Medulla oblongata (tissue), 1 donor: Measurements from ENCODE around the gene TMEM232.
"Not testable (repeated sequence)": the region's sequence is repeated elsewhere in the genome, so short reads cannot be mapped to it uniquely, and the experiment has no call there.

Experiments
- DNase-seq: peaks from one replicate; pipeline ENCODE4 v3.0.0-alpha.2; 2015; ENCODE audit errors: extremely low spot score

TMEM232 gene

DNA sequence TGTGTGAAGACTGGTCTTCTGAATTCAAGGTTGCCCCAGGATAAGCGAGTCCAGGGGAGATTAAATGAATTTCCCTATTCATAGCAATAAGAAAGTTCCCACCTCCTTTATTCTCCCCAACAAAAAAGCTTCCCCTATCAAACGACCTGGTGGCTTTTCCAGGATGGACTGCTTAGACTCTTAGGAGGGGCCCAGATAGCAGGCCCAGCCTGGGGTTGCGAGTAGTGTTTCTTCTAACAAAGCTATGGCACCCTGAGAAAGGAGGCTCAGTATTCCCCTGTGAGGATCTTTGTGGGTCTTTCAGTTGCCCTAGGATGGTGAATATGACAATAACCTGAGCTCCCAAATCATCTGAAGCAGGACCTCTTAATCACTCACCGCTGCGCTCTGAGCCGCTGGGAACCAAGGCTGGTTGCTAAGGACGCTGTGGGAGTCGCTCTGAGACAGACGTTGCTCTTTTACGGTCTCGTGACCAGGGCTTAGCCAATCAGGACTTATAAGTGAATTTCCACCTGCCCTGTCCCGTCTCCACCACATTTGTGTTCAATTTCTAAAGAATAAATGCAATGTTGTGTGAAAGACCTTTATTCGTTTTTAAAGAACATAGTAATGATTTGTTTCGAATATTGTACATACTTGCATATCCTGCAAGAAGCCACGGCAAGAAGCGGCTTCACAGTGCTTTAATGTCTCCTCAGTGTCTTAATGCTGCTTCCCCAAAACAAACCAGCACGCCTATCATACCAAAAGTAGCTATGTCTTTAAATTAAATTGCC lies at the start of gene TMEM232:
Gene TMEM232, minus strand, starts transcription at position 423 of the 776 bp plus-strand sequence. CDS start 59,319 bp downstream, outside the sequence.
- peak; percentile 94 for DNase-seq

- no peak for DNase-seq
Measured at GRCh38 chr5:110770286-110770685, 43.8 kb upstream of the TMEM232 start.

- DNase-seq = peak; percentile 4
Measured at GRCh38 chr5:110769000-110769681, 42.7 kb upstream of the TMEM232 start.

DNA sequence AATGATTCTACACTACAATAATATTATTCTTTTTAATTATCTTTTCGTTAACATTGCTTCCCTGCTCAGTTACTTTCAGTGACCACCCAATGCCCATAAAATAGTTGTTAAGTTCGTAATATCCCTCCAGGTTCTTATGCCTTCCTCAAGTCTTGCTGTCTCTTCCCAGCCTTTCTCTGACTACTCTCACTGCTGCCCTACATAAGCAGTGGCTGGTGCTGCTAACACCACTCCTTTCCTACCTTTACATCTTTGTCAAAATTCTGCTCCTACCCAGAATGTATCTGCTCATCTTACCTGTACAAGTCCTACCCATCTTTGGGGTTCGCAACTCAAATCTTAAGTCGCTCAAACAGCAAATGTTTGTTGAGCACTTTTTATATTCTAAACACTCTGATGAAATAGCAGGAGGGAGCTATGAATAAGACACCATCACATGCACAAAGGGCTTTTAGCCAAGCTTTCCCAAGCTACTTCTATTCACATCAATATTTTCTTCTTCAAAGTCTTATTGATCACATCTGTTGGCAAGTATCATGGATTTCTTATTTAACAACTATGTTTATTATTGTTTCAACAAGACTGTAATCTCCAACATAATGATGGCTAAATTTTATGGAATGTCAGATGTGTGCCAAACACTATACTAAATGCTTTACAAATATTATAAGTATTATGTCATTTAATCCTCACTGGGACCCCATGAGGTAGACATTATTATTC lies 41.8 kb upstream of the TMEM232 start:
- no peak for DNase-seq

GRCh38 chr5:110760158-110760557 lies 33.7 kb upstream of the TMEM232 start:
- DNase-seq = no peak

GRCh38 chr5:110757118-110757729 lies 30.8 kb upstream of the TMEM232 start:
- peak; percentile 55 for DNase-seq

- DNase-seq = no peak
Measured at GRCh38 chr5:110754181-110754580, 27.7 kb upstream of the TMEM232 start.

- DNase-seq = no peak
Measured at GRCh38 chr5:110753600-110753999, 27.1 kb upstream of the TMEM232 start.

DNA sequence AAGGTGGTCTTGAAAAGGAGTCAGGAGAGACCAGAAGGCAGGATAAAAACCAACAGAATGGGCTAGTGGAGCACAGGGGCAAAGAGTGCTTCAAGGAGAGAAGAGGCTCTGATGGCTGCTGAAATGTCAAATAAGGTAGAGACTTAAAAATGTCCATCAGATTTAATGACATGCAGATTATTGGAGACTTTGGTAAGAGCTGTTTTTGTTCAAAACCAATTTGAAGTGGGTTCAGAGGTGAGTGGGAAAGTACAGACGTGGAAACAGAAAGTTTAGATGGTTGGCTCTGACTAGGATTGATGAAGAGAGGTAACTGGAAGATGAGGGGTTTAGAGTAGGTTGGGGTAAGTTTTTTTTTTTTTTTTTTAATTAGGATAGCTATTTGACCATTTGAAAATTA lies 26.5 kb upstream of the TMEM232 start:
- no peak for DNase-seq

DNA sequence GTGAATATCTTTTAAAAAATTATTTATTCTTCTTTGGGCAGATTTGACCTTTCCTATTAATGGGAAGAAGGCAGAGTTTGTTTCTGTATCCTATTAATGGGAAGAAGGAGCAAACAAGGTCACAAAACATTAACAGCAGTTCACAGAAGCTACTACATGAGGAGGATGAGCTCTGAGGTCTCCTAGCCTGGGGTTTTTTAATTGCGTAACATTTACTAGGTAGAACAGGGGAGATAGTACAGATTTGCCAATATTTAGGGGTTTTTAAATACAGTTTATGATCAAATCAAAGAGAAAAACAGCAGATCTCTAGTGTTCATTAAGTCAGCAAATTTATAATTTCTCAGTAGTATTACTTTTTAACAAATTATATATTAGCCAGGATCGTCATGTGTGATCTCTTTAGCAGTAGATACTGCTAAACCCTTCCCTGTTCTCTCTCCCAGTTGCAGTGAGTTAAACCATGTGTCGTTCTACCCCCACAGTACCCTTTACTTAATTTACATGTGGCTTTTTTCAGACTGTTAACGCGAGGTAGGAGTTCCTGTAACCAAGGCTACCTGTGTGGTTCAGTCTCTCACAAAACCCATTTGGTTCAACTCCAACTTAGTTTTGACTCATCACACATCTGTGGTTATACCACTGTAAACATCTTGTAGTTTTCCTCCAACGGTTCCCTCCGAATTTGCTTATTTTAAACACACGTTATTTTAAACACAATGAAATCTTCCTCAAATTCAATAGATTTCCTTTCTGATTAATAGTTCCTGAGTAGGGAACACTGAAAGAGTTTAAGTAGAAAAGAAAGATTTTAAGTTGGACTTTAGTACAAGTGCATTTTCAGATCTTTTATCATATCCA lies 25.7 kb upstream of the TMEM232 start:
- DNase-seq = no peak

GRCh38 chr5:110738812-110739651 lies 12.6 kb upstream of the TMEM232 start, which contains the start of gene SLC25A46:
SLC25A46 (plus strand) TSS chr5:110739007; CDS start chr5:110739120, 113 bp downstream.
- peak; percentile 96 for DNase-seq

GRCh38 chr5:110738503-110738811 lies 12.0 kb upstream of the TMEM232 start:
- no peak for DNase-seq

GRCh38 chr5:110736753-110737152 lies 10.3 kb upstream of the TMEM232 start:
- DNase-seq = no peak

- no peak for DNase-seq
Measured at GRCh38 chr5:110735556-110735955, 9.1 kb upstream of the TMEM232 start.

- DNase-seq = no peak
Measured at GRCh38 chr5:110734101-110734500, 7.6 kb upstream of the TMEM232 start.

- not testable (repeated sequence) for DNase-seq
Measured at GRCh38 chr5:110731499-110731898, 5.0 kb upstream of the TMEM232 start.

GRCh38 chr5:110727025-110727314 lies 499 bp upstream of the TMEM232 start:
- DNase-seq = no peak

DNA sequence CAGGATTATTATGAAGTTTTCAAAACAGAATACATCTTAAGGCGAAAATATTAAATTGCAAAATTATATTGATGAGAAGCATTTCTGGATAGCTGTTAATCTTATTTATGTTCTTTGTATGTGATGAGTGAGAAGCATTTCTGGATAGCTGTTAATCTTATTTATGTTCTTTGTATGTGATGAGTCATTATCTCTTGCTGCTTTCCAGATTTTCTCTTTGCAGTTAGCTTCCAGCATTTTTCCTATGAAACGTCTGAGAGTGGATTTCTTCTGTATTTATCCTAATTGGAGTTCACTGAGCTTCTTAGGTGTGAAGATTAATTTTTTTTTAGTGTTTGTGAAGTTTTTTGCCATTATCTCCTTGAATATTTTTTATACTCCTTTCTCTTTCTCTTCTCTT lies 8.2 kb downstream of the TMEM232 start:
- DNase-seq = no peak

- DNase-seq = peak; percentile 50
Measured at GRCh38 chr5:110716247-110717245, 9.9 kb downstream of the TMEM232 start.
